HG02798 (cell line): ENCODE measurements around the gene FNBP1.

ENCODE experiments used
- ATAC-seq: cut with Tn5 transposase; IDR thresholded peaks from one replicate; pipeline ENCODE4 v1.9.1; 2021; ENCODE audit warnings: mild to moderate bottlenecking; ENCODE audit not compliant: unreplicated experiment, poor library complexity

Gene FNBP1

DNA sequence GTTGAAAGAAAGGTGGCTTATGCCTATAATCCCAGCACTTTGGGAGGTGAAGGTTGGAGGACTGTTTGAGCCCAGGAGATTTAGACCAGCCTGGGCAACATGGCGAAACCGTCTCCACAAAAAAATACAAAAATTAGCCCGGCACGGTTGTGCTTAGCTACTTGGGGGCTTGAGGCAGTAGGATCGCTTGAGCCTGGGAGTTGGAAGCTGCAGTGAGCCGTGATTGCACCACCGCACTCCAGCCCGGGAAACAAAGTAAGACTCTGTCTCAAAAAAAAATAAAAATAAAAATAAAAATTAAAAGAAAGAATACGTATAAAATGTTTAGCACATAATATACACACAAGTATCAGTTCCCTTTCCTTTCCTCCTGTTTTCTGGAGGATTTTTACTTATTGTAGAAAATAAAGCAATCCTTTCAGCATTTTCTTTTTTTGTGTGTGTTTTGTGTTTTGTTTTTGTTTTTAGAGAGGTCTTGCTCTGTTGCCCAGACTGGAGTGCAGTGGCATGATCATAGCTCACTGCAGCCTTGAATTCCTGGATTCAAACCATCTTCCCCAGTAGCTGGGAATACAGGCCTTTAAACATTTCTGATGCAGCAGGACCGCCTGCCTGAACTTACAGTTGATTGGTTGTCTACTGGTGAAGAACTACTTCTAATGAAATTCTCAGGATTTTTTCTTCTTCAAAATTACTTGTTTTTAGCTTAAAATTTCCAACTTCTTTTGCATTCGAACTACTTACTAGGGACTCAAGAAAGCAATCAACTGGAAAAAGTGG, 6.6 kb upstream of the FNBP1 start:
- ATAC-seq, result no peak

DNA sequence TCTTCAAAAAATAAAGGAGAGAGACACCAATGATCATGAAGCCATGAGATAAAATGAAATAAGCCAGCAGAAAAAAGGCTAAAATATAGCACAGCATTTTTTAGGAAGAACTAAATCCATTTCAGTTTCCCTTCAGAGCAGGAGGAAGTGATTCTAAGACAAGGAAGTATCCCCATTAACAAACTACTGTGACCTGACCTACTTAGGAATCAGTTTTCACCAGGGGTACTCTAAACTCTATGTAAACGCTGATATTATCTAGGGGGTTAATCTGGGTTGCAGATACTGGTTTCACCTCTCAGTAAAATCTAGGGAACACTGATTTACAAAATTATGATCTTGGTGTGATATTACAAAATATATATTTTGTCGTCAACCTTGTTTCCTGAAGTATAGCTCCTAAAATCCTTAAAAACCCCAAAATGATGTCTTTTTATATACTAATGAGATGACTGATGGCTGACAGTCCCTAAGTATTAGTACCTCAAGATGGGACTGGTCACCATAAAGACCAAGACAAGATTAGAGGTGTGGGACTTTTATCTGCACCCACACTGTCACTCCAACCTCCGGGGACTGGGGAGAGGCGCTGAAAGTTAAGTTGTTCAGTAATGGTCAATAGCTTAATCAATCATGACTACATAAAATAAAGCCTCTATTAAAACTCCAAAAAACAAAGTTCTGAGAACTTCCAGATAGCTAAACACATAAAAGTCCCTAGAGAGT, 2.9 kb upstream of the FNBP1 start:
- no peak for ATAC-seq

DNA sequence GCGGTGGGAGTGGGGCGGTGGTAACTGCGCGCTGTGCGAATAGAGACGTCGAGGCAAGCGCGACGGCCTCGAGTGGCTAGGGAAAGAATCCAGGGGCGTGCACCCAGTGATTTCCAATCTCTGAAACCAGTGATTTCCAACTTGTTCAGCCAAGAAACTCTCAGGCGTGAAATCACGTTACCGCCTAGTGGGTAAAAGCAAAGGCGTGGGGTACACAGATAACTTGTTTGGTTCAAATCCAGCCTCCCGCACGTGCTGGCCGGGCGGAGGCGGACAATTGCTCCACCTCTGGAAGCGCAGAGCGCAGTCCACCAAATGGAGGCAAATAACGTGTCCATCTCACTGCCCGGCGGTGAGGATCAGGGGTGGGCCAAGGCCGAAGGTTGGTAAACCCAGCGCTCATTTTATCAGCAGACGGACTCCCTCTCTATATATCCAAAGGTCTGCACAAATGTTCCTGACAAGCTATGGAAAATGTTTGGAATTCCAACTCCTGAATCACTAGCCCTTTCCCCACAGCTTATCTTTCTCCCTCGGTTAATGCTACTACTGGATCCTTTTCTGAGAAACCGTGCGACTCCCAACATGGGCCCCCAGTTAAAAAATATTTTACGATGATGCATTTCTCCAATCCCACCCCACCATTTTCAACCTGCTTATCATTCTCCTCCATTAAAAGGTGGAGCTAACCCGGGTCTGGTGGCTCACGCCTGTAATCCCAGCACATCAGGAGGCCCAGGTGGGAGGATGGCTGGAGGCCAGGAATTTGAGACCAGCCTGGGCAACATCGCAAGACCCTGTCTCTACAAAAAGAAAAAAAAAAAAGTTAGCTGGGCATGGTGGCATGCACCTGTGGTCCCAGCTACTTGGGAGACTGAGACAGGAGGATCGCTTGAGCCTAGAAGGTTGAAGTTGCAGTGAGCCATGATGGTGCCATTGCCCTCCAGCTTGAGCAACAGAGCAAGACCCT, 950 bp upstream of the FNBP1 start:
- no peak for ATAC-seq

DNA sequence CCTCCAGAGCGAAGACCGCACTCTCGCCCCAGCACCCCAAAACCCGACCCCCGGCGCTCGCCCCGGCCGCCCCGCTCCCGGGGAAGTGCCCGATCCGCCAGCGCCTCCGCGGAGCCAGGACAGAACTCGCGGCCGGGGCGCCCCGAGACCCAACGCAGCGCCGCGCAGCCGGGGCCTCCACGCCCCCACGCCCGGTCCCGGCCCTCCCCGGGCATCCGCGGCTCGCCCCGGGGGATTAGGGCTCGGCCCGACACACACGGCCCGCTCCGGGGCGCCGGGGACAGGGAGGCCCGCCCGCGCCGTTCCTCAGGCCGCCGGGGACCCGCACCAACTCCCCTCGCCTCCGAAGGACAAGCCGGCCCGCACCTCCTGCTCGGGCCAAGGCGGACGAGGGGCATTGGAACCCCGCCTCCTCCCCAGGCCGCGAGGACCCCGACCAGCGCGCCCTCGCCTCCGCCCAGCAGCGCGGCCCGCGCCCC, 544 bp downstream of the FNBP1 start:
- ATAC-seq, result peak; percentile 8

DNA sequence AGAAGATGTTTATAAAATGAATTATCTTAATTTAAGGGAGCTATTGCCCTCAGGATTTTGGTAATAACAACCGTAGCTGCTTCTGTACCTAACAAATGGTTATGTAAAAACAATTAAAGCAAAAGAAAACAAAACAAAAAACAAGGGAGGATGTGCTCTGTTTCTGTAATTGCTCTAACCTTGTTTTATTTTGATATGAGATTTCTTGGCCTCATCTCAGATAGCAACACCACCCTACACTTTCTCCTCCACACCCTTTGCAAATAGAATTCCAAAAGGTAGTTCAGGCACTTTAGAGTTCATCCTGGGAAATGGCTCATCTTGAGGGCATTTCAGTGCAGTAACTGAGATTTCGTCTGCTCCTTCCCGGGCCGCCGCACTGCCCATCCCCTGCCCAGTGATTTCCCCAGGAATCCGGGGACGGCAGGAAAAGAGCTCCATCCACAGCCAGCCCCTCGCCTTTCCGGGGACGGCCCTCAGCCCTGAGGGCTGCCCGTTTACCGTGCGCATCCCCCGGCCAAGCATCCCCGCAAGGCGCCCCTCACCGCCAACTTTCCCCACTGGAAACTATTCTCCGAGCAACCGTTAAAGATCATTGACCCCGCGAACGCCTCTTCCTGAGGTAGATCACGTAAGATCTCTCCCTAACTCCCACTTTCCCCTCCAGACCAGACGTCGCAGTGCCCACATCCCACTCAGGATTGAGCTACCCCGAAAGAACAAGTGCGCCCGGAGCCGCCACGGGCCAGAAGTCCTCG, 1.2 kb downstream of the FNBP1 start:
- no peak for ATAC-seq

DNA sequence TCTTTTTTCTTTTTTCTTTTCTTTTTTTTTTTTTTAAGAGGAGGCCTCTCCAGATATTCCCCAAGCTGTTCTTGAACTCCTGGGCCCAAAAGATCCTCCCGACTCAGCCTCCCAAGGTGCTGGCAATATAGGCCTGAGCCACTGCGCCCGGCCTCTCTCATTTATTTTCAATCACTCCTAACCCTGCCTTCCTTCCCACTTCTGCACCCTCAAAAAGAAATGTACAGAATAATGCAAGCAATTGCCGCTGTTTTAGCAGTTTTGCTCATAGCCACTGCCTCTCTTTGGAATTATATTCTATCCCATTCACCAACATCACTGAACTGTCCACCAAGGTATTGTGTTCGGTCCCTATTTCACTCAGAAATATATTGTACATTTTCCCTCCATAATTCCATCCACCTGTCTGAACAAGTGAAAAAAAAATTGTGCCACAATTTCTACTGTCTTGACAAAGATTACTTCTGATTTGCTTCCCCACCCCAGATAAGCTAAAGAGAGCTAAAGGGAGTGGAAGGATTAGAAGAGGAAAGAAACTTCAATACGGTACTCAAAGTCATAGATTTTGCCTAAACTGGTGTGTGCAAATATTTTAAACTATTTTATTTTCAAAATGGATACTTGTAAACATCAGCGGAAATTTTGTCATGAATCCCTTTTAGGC, 1.9 kb downstream of the FNBP1 start:
- ATAC-seq, result no peak

DNA sequence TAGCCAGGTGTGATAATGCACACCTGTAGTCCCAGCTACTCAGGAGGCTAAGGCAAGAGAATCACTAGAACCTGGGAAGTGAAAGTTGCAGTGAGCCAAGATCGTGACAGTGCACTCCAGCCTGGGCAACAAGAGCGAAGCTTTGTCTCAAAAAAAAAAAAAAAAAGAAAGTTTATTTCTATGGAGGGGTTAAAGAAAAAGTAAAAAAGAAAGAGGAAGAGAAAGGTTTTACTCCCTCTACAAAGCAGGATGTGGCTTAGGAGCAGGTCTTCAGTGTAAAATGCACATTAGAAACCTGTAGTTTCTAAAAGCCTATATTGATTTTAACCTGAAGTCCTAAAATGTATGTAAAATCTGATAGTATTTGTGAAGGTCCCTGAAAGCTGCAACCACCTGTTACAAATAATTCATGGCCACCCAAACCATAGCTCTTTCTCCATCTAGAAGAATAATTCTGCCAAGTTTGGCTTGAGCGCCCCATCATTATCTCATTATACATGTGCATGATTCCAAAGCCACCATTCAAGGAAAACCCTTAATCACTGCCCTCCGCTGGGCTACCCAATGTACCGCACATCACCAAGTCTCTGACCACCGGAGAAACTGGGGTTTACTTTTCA, 3.4 kb downstream of the FNBP1 start:
- no peak for ATAC-seq

DNA sequence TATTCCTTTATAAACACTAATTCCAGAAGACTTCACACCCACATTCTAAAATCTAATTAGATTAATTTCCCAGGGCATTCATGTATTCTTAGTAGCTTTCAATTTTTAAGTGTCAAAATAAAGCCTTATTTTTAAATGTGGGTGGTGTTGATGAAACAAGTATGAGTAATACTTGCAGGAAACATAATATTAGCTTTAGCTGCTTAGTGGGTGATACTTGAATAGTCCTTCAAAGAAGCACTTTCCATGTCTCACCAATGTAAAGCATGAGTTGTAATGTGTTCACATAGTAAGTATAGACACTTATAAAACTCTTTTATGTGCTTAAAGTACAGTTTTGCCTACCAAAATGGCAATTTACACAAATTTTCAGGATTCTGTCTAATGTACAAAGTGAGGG, 6.9 kb downstream of the FNBP1 start:
- ATAC-seq, result no peak

DNA sequence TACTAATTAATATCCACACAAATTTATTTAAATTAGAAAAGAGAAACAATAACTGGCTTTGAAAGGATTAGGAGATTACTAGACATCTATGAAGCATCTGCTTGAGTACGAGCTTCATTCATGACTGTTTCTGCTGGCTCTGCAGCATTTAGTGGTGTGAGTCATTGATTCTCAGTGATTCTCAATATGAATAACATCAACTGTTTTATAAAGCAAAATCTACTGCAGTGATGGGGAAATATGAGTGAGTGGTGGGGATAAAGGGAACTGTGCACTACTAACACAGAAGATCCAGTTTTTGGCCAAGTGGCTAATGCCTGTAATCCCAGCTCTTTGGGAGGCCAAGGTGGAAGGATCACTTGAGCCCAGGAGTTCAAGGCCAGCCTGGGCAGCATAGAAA, 8.4 kb downstream of the FNBP1 start:
- ATAC-seq, result no peak

DNA sequence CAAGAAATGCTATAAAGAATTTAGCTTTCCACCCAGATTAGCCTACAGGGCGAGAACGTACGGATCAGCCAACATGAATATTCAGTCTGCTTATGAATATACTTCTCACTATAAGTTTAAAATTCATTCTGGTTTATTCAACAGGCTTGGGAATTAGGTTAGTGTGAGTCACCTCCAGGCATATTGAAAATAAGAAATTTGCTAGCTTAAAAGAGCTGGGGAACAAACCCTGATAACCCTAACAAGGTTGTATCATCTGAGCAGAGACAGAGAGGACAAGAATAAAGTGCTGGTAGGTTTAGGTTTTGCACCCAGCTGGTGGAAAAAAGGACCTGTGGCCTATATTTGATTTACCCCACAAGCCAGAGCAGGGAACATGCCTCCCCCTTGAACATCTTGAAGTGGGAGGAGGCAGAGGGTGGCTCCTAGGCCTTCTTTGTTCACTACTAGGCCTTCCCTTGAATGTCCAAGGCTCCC, 12.3 kb downstream of the FNBP1 start:
- ATAC-seq, result no peak

DNA sequence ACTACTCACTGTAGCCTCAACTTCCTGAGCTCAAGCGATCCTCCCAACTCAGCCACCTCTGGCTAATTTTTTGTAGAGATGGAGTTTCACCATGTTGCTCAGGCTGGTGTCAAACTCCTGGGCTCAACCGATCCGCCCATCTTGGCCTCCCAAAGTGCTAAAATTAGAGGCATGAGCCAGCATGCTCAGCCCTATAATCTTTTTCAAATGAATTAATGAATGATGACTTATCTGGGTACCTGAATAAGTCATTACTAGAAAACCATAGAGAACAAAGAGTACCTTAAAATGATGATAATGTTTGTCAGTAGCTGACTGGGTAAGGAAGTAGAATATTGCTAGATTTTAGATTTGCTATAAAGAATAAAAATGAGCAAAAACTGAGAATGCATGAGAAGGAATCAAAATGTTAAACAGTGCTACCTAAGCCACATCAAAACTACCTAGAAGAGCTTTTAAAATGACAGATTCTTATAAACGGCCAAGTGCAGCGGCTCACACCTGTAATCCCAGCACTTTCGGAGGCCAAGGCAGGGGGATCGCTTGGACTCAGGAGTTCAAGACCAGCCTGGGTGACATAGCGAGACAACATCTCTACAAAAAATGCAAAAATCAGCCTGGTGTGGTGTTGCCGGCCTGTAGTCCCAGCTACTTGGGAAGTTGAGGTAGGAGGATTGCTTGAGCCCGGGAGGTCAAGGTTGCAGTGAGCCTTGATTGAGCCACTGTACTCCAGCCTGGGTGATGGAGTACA, 13.6 kb downstream of the FNBP1 start:
- ATAC-seq, result no peak

DNA sequence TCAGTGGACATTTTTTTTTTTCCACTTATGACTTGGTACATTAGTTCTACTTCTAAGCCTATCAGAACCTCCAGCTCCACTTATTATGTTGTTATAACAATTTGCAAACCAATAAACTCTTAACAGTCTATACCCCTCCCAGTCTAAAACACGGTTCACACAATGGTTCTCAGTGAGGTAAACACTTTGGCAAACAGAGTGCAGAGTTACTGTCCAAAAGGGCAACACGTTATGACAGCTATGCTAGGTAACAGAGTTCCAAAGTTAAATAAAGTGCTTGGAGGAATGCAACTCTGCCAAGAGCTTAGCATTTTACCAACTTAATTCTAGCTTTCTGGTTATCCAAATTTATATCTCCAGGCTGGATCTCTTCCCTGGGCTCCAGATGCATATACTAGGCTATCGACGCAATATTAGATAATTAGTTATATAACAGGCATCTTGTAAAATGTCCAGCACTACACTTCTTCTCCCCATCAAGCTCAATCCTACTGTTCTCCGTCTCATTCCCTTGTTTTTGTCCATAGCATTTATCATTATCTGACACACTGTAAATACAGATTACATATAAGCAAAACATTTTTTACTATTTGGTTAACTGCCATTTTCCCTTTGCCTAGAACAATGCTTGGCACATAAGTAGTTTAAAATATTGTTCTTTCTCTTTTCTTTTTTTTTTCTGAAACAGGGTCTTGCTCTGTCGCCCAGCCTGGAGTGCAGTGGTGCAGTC, 14.3 kb downstream of the FNBP1 start:
- ATAC-seq, result no peak

DNA sequence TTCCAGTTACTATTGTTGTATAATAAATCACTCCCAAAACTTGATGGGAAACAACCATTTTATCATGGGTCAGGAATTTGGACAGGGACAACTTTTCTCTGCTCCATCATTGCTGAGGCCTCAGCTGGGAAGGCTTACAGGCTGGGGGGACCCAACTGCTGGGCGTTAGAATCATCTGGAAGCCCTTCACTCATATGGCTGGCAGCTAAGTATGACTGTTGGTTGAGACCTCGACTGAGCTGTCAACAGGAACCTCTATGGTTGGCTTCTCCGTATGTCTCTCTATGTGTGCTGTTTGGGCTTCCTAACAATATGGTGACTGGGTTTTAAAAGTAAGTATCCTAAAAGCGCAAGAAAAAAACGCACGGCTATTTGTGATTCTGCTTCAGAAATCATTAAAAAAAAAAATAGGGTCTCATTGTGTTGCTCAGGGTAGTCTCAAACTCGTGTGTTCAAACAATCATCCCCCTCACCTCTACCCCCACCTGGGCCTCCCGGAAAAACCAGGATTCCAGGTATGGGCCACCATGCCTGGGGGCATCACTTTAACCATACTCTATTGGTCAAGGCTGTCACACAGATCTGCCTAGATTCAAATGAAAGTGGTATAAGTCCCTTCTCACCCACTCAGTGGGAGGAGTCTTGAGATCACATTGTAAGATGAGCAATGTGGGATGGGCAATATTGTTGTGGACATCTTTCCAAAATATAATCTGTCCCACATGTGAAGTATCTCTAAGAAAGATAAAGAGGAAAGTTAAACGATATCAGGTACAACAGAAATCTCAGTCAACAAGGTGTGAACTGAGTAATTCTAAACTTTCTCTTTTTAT, 15.2 kb downstream of the FNBP1 start:
- no peak for ATAC-seq

DNA sequence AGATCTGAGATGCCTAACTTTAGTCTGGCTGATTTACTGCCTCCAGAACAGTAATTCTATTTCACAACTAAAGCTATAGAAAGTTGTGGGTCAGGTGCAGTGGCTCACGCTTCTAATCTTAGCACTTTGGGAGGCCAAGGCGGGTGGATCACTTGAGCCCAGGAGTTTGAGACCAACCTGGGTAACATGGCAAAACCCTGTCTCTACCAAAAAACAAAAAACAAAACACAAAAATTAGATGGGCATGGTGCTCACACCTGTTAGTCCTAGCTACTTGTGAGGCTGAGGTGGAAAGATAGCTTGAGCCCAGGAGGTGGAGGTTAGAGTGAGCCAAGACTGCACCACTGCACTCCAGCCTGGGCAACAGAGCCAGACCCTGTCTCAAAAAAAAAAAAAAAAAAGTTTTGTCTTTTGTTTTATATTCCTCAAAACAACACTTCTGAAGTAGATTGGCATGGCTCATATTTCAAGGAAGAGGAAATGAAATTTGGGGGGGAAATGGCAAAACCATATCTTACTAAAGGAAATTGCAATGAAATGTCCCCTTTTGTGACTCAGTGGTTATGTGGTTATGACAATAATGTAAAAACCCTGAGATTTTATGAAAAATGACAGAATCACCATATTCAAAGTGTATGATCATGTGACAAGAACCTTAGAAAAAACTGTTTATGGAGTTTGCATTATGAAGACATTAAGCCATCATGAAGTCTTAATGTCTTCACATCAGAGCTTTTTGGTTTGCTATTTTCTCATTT, 16.2 kb downstream of the FNBP1 start:
- ATAC-seq, result no peak

DNA sequence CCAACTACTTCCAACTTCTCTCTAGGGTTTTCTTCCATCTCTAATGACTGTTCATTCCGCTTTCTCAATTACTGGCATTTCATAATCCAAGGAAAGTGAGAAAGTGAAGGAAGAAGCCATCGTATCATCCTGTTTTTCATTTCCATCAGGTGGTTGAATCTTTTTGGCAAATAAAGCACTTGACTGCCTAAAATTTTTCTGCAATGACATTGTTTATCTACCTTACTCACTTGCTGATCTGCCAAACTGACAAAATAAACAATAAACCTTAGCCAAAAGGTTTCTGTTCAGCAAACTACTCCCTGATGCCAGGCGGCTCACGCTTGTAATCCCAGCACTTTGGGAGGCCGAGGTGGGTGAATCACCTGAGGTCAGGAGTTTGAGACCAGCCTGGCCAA, 18.4 kb downstream of the FNBP1 start:
- no peak for ATAC-seq

DNA sequence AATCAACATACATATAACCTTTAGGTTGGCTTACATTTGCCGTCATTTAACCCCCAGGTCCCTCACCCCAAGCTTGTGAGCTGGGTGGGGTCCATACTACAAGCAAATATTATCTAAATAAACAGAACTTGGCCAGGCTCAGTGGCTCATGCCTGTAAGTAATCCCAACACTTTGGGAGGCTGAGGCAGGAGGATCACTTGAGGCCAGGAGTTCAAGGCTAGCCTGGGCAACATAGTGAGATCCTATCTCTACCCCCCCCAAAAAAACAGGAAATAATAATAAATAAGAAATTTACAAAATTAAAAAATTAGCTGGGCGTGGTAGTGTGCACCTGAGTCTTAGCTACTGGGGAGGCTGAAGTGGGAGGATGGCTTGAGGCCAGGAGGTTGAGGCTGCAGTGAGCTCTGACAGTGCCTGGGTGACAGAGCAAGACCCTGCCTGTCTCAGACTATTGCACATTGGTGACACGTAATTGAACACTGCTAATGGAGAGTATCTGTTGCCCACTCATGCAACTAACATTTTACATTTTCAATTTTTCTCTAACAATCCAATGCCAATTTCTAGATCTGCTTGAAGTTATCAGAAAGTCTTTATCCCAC, 18.9 kb downstream of the FNBP1 start:
- no peak for ATAC-seq
